Hippocampal formation (tissue), 2 donors: ENCODE measurements around the gene NR6A1.

Experiments
- DNase-seq, 2 donors: peaks; one replicate each; lab custom pipeline; 2025; lab: John Stamatoyannopoulos, UW

The NR6A1 gene

DNA sequence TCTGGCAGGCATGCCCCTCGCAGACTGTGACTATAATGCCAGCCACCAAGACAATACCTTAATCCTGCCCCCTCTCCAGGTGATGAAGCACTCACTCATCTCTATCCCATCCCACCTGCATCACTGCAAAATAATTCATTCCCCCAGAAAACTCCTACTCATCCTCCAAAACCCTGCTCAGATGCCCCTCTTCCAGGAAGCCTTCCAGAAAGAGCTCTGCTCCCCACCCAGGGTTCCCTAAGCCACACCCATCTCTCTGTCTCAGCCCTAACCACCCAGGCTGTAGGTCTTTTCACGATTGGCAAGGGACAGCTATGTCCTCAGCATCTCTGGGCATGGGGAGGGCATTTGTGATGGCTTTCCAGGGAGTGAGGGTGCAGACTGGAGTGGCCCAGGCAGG lies 281.1 kb downstream of the NR6A1 start:
- DNase-seq, result no peak

GRCh38 chr9:124489222-124489621 lies 281.9 kb downstream of the NR6A1 start:
- no peak for DNase-seq

- DNase-seq, result no peak
Measured at GRCh38 chr9:124488641-124489210, 282.4 kb downstream of the NR6A1 start.

DNA sequence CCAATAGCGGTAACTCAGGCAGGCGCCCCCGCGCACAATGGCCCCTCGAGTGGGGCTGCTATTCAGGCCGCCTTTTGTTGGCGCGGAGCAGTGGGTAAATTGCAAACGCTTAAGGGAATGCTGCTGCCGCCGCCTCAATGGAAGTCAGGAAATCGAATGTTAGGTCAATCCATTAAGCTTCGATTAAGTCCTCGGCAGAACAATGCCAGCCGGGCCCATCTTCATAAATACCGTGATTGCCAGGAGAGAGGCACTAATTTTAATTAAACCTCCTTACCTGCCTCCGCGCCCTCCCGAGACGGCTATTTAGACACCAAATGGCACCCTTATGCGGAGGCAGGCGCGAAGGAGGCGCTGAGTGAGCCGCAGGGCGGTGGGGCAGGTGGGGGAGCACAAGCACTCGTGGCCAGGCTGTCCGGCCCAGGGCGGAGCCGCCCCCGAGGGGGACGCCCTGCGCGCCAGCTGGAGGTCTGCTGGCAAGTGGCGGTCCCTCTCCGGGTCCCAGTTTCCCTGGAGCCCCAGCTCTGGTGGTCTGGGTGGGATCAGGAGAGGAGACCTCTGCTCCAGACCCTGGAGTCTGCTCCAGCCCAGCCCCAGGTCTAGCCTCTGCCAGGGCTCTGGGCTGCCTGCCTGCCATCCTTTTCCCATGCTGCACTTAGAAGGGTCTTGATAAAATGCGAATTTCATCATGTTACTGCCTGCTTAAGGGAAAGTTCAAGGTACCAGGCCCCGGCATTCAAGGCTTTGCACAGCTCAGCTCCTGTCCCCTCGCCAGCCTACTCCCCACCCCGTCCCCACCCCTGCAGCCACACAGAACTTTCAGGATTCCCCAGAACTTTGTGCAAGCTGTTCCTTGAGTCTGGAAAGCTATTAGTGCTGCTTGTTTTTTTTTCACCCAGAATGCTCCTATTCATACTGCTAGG lies 283.6 kb downstream of the NR6A1 start:
- DNase-seq, result no peak

GRCh38 chr9:124486778-124487259 lies 284.3 kb downstream of the NR6A1 start:
- DNase-seq, result no peak

- no peak for DNase-seq
Measured at GRCh38 chr9:124485936-124486335, 285.2 kb downstream of the NR6A1 start.

DNA sequence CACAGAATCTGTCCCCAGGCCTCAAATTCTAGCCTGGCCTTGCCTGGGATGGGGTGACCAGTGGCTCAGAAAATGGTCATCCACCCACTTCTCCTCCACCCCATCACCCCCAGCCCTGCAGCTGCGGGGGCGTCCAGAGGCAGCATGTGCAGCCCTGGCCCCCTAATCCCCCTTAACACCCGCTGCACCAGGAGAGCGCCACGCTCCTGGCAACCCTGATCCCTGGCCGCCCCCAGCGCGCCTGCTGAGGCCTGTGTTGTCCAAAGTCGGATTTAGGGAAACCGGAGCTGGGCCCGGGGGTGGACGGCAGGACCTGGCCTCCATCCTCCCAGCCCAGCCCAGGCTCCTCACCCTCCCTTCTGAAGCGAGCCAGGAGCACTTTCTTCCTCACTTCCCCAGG lies 285.9 kb downstream of the NR6A1 start:
- no peak for DNase-seq

GRCh38 chr9:124483481-124483880 lies 287.6 kb downstream of the NR6A1 start:
- DNase-seq, result no peak

DNA sequence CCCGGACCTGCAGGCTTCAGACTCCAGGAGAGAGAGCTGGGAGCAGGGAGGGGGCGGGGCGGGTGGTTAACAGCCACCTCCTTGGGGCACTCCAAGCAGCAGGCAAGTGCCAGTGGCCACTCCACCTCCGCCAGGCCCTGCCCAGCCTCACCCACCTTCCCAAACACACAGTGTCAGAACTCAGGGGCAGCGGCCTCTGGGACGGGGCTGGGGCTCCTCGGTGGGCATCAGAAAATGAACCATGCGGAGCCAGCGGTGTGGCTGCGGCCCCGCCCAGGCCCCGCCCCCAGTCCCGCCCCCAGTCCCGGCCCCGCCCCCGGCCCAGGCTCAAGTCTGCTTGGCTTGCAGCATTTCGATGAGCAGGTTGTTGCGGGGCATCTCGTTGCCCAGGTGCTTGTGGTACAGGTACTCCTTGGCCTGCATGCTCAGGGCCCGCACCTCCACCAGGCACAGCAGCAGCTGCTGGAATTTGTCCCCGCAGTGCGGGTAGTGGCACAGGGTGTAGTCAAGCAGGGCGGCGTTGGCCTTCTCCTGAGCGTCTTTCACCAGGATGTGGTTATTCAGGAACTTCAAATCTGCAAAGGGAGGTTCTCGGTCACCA lies 288.6 kb downstream of the NR6A1 start:
- no peak for DNase-seq

- DNase-seq, result no peak
Measured at GRCh38 chr9:124481115-124481514, 290.0 kb downstream of the NR6A1 start.

DNA sequence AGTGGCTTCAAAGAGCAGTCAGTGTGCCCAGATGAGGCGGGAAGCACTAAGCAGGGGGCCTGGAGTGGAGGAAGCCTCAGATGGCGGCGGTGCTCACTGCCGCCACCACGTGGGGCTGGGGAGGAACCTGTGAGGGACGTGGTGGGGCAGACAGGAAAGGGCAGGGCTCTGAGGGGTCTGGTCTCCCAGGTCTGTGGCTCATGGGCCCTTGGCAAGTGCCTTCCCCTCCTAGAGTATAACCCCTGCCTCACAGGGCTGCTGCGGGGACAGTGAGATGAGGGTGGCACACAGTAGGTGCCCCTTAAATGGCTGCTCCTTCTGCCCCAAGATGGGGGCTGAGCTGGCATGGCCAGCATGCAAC lies 290.5 kb downstream of the NR6A1 start:
- DNase-seq, result no peak

DNA sequence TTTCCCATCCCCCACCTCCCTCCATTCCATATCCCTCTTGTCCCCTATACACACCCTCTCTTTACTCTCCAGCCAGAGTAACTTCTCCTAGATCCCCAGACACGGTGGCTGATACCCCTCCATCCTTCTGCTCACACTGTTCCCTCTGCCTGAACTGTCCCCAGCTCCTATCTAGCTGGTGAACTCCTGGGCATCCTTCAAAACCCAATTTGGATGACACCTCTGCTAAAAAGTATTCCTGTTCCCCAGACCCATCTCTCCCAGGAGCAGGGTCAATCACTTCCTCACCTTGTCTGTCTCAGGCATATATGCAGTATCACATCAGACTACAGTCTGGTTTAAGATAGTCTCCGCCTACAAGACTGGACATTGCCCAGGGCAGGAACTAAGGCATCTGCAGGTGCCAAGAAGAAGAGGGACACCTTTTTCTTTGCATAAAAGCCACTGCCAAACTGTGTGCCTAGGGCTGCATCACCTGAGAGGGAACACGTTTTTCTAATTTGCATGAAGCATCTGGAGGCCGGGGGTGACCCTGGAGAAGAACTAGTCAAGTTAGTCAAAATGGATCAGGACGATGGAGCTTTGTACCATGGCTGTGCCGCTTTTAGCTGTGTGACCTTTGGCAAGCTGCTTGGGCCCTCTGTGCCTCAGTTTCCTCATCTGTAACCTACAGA lies 291.0 kb downstream of the NR6A1 start:
- DNase-seq, result no peak

DNA sequence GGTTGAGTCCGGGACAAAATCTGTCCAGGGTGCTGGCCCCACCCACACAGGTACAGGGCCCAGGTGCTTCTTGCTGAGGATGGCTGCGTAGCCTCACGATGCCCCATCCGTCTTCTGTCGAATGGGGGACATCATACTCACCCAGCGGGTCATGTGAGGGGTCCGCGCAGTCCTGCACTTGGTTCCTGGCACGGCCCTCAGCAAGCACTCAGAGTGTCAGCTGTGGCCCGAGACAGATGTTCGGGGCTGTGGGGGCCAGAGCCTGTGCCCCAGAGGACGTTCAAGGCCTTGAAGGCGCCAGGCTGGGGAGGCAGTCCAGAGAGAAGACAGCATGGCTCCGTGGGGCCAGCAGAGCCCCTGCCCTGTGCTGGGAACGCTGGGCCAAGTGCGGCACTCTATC lies 291.7 kb downstream of the NR6A1 start:
- no peak for DNase-seq

- DNase-seq, result no peak
Measured at GRCh38 chr9:124478354-124478753, 292.8 kb downstream of the NR6A1 start.

DNA sequence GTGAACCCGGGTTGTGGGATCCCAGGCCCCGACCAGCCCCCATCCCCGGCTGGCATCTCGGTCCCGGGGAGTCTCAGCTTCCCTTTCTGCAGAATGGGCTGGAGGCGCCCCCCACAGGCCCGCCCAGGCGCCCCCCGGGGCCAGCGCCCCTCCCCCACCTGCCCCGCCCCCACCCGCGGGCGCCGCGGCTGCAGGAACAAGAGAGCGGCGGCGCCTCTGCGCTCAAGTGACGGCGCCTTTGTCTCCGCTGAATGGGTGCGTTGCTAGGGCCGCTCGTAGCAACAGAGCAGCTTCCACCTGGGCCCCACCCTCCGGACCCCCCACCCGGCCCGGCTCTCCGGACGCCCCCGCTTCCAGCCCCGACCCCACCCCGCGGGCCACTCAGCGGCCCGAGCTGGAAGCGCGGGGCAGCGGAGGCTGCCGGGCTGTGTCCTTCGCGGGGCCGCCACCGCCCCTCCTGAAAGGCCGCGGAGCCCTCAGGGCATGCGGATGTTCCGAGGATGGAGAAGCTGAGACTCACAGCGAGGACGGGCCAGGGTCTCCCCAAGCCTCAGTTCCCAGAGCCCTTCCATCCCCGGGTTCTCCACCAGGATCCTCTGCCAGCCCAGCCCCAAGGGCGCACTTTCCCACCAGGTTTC lies 293.3 kb downstream of the NR6A1 start:
- DNase-seq, result no peak

DNA sequence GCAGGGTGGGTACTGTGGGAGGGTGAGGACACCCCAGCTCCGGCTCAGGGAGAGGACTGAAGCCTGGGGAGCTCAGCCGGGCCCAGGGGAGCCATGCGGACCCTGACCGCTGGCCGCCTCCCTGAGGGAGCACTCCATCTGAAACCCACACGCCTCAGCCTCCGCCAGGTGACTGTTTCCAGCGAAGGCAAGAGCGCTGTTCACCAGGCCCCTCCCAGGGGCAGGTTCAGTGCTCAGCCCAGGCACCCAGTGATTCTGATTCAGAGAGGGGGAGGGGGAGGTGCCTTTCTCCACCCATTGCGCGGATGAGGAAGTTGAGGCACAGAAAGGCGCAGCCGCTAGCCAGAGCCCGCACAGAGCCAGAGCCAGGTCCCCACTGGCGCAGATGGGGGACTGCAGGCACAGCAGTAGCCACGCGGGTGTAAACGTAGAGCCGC lies 293.9 kb downstream of the NR6A1 start:
- no peak for DNase-seq

DNA sequence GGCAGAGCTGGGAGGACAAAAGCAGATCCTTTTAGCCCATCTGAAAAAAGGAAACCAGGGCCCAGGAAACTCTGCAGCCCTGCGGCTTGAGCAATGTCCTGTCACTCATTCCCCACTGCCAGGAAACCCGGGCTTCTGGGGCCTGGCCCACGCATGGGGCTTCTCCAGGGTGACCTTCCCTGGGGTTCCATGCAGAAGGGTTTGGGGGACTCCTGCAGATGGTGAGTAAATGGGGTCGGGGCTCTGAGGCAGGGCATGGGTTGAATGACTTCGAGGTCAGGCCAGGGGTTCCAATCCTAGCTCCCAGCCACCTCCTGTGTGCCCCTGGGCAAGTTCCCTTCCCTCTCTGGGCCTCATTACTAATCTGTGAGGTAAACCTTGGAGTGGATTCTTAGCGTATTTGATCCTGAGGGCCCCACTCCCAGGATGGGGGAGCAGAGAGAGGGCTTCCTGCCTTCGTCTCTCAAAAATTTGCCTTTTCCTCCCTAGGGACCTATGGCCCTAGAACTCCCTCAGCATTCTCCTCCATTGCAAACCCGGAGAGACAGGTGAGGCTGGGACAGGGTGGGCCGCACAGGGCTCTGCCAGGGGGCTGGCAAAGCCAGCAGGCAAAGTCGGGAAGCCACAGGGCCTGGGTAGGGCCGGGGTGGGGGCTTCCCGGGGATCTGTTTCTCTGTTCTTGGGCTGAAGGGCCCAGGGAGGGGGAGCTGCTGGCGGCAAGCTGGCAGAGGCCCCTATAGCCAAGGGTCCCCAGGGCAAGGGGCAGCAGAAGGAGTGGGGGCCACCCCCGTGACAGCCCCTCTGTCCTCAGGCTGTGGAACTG lies 295.0 kb downstream of the NR6A1 start:
- no peak for DNase-seq

- no peak for DNase-seq
Measured at GRCh38 chr9:124475158-124475867, 295.8 kb downstream of the NR6A1 start.

DNA sequence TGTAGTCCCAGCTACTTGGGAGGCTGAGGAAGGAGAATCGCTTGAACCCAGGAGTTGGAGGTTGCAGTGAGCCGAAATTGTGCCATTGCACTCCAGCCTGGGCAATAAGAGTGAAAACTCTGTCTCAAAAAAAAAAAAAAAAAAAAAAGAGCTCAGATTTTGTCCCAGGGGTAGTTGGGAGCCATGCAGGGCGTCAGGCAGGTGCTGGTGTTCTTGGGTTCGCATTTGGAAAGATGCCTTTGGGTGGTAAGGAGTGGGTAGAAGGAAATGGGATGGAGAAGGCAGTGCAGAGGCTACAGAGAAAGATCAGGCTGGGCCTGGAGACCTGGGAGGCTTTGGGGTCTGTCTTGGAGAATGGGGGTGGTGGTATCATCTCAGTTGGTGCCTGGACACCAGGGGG lies 297.0 kb downstream of the NR6A1 start:
- no peak for DNase-seq

- DNase-seq, result no peak
Measured at GRCh38 chr9:124473310-124473709, 297.8 kb downstream of the NR6A1 start.
